HG03575 (cell line): ENCODE data around the gene FYN.
"Not testable (repeated sequence)": the region's sequence is repeated elsewhere in the genome, so short reads cannot be mapped to it uniquely, and the experiment has no call there.

Experiments
- ATAC-seq: cut with Tn5 transposase; IDR thresholded peaks from one replicate; pipeline ENCODE4 v1.9.1; 2021; ENCODE audit not compliant: unreplicated experiment, insufficient number of reproducible peaks, low FRiP score; ENCODE audit errors: extremely low read depth

The FYN gene

DNA sequence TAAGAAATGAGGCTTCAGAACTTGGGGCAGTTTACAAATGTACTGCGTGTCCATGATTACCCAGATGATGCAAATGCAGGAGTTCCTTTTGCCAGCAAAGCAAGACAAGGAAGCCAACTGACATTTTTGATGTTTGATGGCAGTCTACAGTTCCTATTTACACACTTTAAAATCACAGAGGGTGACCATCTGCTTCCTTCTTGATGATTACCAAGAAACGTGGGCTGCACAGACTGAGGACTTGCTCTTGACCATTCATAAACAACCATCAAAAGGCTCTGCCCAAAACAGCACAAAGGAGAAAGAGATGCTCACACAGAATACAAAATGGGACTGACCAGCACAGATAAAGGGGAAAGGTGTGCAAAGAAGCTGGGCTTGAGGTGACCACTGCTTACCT lies 187.7 kb downstream of the FYN start:
- ATAC-seq: no peak

DNA sequence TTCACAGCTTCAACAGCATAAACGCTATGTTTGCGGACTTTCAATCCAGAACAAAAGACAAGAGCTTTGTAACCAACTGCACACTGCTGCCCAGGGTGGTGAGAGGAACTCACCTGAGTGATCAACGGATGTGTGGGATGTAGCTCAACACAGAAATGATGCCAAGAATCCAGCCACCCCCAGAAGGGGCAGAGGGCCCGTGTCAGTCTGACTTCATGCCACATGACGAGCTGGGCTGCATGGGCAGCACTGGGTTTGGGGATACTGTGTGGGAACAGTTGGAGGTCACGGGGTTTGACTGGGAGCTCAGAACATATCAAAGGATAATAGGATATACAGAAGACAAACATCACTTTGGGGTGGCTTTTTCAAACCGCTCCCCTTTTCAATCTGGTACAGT lies 188.2 kb downstream of the FYN start:
- no peak for ATAC-seq

DNA sequence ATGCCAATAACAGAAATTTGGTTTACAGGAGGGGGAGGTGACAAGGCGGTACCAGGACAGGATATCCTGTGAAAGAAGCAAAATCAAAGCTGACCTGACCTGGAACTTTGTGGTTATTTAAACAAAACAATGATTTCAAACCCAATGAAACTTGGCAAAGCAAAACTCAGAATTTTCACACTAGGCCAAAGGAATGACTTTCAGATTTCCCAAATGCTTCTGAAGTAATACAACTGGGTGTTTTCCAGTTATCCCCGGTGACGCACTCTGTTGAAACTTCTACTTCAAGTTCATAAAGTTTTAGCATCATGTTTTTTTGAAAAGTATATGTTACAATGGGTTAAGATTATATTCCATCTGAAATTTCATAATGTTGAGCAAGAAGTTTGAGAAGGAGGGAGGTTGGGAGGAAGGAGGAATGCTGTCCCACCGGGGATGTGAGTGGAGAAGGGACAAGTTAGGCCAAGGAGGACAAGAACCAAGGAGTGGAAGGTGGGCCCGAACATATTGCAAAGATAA lies 189.4 kb downstream of the FYN start:
- ATAC-seq: no peak

DNA sequence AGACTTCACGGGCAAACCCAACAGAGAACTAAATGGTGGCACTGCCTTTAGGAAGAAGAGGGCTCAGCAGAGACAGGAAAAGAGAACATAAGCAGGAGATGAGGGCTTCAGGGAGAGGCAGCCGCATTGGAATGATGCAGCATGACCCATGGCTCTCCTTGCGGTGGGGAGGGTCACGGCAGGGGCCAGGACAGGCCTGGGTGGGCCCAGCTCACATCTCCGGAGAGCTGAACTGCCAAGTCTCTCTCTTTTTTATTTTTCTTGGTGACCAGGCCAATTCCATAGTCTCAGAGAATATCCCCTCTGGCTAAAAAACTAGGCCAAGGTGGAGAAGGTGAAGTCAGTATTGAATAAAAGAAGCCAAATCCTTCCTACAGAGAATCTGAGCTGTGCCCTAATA lies 190.1 kb downstream of the FYN start:
- no peak for ATAC-seq

DNA sequence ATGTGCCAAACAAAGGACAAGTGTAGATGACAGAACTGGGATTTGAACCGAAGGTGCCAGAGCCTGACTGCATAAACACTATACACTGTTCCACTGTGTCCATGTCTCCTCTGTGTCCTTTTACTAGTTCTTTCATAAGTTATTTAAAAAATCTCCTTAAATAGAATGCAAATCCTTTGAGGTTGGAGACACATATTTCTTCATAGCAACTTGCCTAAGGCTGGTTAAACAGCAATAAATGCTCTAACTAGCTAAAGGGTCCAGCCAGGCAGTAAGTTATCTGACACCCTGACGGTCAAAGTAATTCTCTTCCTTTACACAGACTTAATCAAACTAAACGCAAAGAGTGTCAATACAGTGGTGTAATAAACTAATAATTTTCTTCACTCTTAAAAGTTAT lies 191.4 kb downstream of the FYN start:
- ATAC-seq: no peak

DNA sequence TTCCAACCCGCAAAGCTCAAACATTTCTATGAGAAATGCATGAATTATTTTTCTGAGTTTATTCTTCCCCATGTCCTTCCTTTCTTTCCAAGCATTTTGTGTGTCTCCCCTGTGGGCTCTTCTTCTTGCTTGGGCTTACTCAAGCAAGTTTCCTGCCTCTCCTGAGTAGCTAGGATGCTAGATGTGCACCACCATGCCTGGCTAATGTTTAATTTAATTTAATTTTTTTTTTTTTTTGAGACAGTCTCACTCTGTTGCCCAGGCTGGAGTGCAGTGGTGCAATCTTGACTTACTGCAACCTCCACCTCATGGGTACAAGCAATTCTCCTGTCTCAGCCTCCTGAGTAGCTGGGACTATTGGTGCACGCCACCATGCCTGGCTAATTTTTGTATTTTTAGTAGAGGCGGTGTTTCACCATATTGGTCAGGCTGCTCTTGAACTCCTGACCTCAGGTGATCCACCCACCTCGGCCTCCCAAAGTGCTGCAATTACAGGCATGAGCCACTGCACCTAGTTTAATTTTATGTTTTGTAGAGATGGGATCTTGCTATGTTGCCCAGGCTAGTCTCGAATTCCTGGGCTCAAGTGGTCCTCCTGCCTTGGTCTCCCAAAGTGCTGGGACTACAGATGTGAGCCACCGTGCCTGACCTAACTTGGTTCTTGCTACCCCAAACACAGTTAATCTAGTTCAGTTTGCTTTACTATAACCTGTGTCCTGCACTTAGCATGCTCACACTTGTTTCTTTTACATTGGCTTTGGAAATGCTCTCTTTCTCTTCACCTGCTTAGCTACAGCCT lies 192.2 kb downstream of the FYN start:
- not testable (repeated sequence) for ATAC-seq

DNA sequence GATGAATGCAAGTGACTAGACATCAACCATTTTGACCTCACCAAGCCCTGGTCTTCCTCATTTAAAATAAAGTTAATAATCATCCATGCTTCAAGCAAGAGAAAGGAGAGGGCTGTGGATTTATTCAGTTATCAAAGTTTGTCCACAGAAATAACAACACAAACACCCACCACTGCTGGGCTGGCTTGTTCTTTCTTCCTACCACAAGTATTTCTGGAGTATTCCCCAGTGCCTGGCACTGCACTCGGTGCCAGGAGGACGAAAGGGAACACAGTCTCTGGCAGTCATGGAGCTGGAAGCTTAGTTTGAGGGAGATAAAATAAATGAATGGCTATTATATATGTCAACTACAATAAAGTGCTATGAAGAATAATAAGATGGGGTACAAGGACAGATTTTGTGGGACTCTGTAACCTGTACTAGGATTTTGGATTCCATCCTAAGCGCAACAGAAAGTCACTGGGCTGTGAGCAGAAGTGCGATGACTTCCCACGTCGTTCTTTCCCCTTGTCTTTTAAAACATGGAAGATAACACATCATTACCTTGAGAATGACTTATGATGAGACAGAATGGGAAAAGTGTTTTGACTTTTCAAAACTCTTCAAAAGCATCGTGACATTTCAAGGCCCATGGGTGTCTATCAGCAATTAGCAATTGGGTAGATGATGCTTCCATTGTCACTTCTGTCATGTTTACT lies 193.1 kb downstream of the FYN start:
- no peak for ATAC-seq

DNA sequence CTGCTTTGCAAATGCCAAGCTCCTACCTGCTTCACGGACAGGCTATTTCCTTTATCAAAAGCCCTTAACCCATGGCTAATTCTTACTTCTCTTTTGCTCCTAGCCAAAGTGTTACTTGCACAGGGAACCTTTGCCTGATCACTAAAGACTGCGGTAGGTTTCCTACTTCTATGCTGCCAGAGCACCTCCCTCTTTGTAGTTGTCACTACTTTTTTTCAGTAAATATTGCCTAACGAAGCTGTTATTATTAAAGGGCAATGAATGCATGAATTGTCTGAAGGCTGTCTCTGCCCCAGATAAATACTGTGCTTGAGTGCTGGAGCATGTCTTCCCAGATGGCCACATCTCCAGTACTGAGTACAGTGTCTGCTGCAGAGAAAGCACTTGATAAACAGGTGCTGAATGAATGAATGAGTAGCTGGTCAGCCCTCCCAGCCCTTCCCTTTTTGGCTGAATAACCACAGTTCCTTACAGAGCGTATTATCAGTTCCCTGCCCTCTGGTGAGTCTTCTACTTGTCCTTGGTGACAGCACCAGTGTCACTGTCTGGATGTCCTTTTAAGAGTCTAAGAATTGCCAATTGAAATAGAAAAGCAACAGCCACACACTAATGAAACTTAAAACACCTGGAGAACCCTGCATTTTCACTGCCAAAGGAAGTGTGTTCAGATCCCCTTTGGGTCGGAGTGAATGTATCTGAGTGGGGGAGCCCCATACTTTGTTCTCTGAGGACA lies 194.0 kb downstream of the FYN start:
- no peak for ATAC-seq

DNA sequence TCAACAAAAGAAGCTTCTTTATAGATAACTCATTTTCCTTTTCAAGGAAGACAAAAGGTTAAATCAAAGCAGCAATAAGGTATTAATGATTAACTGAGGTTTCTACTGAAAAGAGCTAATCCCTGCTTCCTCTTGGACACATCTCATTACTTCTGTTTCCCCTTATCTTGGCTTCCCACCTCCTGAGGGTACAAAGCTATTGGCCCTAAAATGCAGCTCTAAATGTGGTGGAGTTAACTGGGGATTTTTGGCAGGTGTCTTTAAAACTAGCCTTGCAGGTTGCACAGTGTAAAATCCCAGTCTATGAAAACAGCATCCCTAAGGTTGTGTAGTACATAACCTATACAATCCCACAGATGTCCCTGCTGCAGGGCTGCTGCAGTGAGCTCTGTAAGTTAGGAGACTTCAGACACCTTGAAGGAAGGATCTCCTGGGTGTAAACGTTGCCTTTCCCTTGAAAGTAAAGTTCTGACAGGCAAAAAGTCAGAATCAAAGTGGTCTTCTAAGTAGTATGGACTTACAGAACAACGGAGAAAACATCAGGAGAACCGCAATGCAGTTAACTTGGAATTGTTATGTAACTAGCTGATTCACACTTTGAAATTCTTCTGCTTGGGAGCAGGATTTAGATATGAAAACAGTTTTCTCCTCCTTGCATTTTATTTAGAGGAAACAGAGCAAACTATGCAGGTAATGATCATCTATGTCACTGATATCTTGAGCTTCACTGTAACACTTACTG lies 195.8 kb downstream of the FYN start:
- ATAC-seq: no peak

DNA sequence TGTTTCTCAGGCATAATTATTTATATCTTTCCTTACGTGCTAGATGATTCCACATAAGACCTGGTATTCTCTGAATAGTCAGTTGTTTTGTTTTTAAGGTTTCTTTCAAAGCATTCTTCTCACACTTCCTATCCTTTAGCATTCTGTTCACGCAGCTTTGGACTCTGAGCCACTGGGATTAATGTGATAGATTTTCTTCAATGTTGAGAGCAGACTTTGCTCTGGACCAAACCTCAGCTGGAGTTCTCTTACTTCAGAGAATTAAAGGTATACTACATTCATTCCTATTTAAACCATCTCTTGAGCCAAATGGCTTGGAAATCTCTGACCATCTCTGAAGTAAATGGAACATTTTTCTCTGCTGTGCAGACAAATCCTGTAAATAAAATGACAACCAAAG lies 196.9 kb downstream of the FYN start:
- ATAC-seq: no peak

DNA sequence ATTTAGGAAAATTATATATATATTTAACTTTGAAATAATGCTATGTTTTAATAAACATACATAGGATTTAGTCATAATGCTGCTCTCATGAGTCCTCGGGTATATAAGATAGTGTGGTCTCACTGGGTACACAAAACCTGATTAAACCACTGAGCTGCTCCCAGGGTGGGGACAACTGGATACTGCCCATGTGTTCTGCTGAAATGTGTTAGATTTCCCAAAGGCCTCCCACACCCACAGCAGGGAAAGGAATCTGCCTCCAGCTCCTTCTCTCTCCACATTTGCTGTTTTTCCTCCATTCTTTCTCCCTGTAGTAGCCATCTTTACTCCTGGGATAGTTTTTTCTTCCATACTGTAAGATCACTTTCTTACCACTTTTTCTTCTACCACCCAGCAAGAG lies 198.4 kb downstream of the FYN start:
- no peak for ATAC-seq

DNA sequence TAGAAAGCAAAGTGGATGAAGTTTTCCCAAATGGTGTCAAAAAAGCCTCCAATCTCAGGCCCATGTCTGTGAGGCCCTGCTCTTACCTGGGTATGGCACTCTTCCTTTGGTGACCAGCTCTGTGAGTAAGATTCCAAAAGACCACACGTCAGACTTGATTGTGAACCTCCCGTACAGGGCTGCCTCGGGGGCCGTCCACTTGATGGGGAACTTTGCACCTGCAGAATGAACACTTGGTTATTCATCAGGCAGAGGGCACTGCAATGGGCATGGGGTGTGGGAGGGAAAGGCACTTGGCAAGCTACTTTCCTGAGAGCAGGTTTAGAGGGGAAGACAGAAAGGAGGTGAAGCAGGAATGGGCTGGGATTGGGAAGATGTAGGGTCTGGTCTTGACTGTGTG lies 198.8 kb downstream of the FYN start:
- ATAC-seq: no peak

DNA sequence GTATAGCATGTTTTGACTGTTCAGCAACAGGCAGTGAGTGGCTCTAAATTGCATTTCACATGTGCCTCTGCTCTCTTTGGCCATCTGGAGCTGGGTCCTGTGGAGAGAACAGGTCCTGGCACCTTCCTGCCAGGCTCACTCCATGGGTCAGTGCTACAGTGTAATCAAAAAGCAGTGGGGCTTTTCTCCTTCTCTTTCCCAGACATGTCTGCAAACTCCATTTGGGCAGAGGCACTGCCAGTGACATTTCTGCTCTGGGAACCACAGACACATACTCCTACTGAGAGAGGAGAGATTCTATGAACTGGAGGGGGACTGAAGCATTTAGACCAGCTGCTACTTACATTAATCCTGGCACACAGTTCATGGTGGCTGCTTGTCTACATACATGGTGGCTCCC lies 199.3 kb downstream of the FYN start:
- no peak for ATAC-seq

DNA sequence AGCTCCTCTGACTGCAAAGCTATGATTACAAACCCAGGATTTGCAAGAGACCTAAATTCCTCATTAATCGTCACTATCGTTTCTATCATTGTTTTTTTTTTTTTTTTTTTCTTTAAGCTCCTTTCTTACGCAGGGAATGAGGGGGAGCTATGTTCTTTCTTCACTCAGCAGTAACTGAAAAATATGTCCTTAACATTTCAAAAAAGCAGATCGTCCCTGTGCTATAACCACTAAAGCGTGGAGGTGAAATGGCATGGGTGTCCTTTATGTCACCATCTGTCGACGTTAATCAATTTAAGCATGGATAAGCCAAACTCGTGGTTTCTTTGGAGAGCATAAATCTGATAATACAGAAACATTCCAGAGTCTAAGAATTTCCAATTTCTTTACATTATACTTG lies 199.7 kb downstream of the FYN start:
- ATAC-seq: no peak

DNA sequence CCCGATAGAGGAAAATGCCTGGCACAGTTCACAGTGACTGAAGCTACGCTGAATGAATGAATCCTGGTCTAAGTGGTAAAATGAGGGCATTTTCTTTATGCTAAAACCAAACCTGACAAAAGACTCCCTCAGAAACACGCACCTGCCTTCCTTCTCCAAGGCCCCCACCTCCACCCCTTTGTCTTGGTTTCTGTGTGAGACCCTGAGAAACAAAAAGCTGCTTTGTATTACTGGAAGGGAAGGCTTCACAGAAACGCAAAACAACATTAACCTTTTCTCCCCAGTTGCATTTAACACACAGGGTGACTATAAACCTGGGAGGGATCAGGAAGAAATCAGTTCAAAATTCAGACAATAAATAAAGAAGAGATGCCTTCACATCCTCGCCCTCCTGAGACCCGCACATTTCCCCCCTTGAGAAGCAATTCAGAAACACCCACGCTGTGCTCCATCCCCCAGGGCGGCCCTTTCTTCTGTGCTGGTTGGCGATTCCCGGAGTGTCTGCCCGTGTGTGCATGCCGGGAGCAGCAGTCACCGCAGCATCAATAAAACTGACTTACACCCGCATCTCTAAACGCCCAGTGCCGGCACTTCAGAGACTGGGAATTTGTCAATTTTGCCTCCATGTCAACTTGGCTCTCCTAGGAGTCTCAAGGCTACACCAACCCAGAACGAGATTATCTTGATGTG lies 200.3 kb downstream of the FYN start:
- no peak for ATAC-seq

DNA sequence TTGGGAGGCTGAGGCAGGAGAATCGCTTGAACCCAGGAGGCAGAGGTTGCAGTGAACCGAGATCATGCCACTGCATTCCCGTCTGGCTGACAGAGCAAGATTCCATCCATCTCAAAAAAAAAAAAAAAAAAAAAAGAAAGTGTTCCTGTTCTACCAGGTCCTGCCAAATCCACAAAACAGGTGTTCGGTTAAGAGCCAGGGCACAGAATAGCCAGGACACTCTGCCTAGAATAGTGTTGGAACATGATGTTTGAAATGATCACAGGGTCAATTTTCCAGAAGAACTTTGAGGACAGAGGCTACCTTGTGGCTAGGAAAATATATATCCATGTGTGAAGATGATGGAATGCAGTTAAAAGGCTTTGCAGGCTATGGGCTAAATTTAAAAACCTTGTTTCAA lies 203.9 kb downstream of the FYN start:
- no peak for ATAC-seq

DNA sequence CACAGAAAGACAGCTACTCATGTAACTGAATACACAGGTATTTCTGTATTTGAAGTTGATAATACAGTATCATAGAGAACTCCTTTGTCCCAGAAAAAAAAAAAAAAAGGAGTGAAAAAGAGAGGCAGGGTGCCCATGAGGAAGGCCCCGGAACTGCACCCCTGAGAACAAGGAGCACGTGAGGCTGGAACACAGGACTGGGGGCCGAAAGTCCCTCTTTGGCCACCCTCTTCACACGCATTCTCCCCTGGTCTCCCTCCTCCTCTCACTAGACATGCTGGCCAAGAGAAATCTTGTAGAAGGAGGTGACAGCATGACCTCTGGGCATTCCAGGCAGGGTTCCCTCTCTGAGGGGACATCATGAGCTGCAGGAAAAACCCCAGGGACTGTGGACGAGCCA lies 204.8 kb downstream of the FYN start:
- ATAC-seq: no peak

DNA sequence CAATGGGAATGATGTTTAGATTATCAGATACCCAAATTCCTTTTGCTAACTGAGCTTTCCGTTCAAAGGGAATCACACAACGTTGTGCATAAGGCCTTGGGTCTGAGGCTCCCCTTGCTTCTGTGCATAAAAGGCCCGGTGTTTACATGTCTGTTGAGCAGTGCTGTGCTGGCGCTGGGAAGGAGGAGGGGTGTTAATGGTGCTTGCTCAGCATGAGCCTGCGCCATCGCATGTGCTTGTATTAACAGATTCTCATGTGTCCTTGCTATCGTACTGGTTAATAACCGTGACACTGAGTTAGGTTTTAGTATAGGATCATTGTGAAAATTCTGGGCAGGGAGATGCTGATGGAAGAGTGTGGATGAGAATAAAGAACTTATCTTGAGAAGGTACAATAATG lies 205.3 kb downstream of the FYN start:
- ATAC-seq: no peak

DNA sequence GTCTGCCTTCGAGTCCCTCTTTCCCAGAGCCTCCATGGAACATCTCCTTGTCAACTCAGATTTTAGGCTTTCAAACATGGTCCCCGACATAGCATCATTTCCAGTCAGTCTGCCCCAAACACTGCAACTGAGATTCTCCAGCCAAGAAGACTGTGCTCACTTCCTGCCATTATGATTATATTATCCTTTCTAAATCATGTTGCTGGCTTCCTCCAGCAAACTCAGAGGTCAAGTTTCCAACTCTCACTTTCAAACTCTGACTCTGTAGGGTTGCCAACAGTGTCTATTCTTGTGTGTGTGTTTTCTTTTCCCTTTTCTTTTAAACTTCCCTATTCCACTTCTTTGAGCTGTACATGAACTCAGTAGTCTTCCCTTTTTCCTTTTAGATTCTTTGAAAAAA lies 206.4 kb downstream of the FYN start:
- ATAC-seq: no peak
